HT-29 (cell line): ENCODE measurements around the gene CARD11. TPM values are rescaled to one million over a fixed set of nuclear protein-coding genes. Genes with fewer than 3 reads are reported as not detected.
A peak's percentile ranks its signal among the peaks of the same experiment; 100 is the strongest.
"Not testable (repeated sequence)": the region's sequence is repeated elsewhere in the genome, so short reads cannot be mapped to it uniquely, and the experiment has no call there.

Experiments
- DNase-seq: peaks from one replicate; pipeline ENCODE4 v3.0.0-alpha.2; 2015; ENCODE audit warnings: low spot score
- total RNA-seq: library from RNA; depleted of rRNA; stranded (reverse); fragments of >200 nt; shearing (Covaris generic); gene quantifications from 2 replicates; pipeline ENCODE4 v1.2.3, GENCODE V29; 2014

Gene CARD11
- total RNA-seq, 1 experiment from 2014 or later = not detected

GRCh38 chr7:2926120-2926895 lies 117.4 kb downstream of the CARD11 start:
- no peak for DNase-seq

- DNase-seq = no peak
These were observed 118.5 kb downstream of the CARD11 start for GRCh38 chr7:2924866-2925840.

GRCh38 chr7:2923886-2924574 lies 119.6 kb downstream of the CARD11 start:
- DNase-seq = no peak

- no peak for DNase-seq
These were observed 120.3 kb downstream of the CARD11 start for GRCh38 chr7:2923291-2923781.

- DNase-seq = no peak
These were observed 120.8 kb downstream of the CARD11 start for GRCh38 chr7:2922866-2923265.

GRCh38 chr7:2922348-2922691 lies 121.3 kb downstream of the CARD11 start:
- no peak for DNase-seq

GRCh38 chr7:2921653-2922347 lies 121.9 kb downstream of the CARD11 start:
- DNase-seq = no peak

- peak; percentile 39 for DNase-seq
These were observed 122.6 kb downstream of the CARD11 start for GRCh38 chr7:2920956-2921652.

GRCh38 chr7:2920480-2920879 lies 123.2 kb downstream of the CARD11 start:
- DNase-seq = not testable (repeated sequence)

GRCh38 chr7:2920041-2920440 lies 123.6 kb downstream of the CARD11 start:
- no peak for DNase-seq

- DNase-seq = no peak
These were observed 124.4 kb downstream of the CARD11 start for GRCh38 chr7:2919256-2919655.

GRCh38 chr7:2918406-2918805 lies 125.3 kb downstream of the CARD11 start:
- no peak for DNase-seq

- no peak for DNase-seq
These were observed 128.6 kb downstream of the CARD11 start for GRCh38 chr7:2915023-2915422.

- no peak for DNase-seq
These were observed 129.8 kb downstream of the CARD11 start for GRCh38 chr7:2913760-2914387.

GRCh38 chr7:2912684-2913439 lies 130.8 kb downstream of the CARD11 start:
- DNase-seq = no peak

GRCh38 chr7:2911466-2911865 lies 132.2 kb downstream of the CARD11 start:
- no peak for DNase-seq

GRCh38 chr7:2909471-2910039 lies 134.1 kb downstream of the CARD11 start:
- no peak for DNase-seq

- DNase-seq = no peak
These were observed 134.6 kb downstream of the CARD11 start for GRCh38 chr7:2909043-2909442.

GRCh38 chr7:2908103-2908683 lies 135.5 kb downstream of the CARD11 start:
- no peak for DNase-seq
